GM23338 (cell line): ENCODE data around the gene TAF13. TPM values are rescaled to one million over a fixed set of nuclear protein-coding genes. Genes with fewer than 3 reads are reported as not detected.

ENCODE experiments used
- ATAC-seq: fragments of 200-7000 bp; cut with Tn5 transposase; 3 replicates; pipeline ENCODE4 v1.9.1; 2020
- DNase-seq: peaks from one replicate; pipeline ENCODE4 v3.0.0-alpha.2; 2015; ENCODE audit warnings: low spot score
- H2AFZ ChIP-seq: fragments of 200-600 bp; sonication (generic); 2 replicates; pipeline ENCODE4 v1.8.0; 2016; ENCODE audit warnings: antibody characterized with exemption, mild to moderate bottlenecking, moderate library complexity
- H3F3A ChIP-seq: fragments of 200-600 bp; sonication (generic); replicated peaks from 2 replicates; pipeline ENCODE4 v1.8.0; 2017; ENCODE audit warnings: antibody characterized with exemption, mixed run types, low read depth
- H3K27ac ChIP-seq: fragments of 200-600 bp; sonication (generic); 2 replicates; pipeline ENCODE4 v1.6.1; 2016; ENCODE audit warnings: low read depth
- H3K27me3 ChIP-seq: fragments of 200-600 bp; sonication (generic); 2 replicates; pipeline ENCODE4 v1.8.0; 2016; ENCODE audit warnings: mild to moderate bottlenecking, mixed run types, moderate library complexity; ENCODE audit not compliant: insufficient read depth
- H3K36me3 ChIP-seq: fragments of 200-600 bp; sonication (generic); 2 replicates; pipeline ENCODE4 v1.8.0; 2016; ENCODE audit warnings: mild to moderate bottlenecking; ENCODE audit not compliant: insufficient read depth
- H3K4me1 ChIP-seq: fragments of 200-600 bp; sonication (generic); 2 replicates; pipeline ENCODE4 v1.8.0; 2016; ENCODE audit warnings: mild to moderate bottlenecking, moderate library complexity; ENCODE audit not compliant: insufficient read depth
- H3K4me2 ChIP-seq: fragments of 200-600 bp; sonication (generic); 2 replicates; pipeline ENCODE4 v1.7.1; 2017; ENCODE audit warnings: mixed run types
- H3K4me3 ChIP-seq: fragments of 200-600 bp; sonication (generic); 2 replicates; pipeline ENCODE4 v1.6.1; 2016; ENCODE audit warnings: mixed run types
- H3K79me2 ChIP-seq: fragments of 200-600 bp; sonication (generic); replicated peaks from 2 replicates; pipeline ENCODE4 v1.8.0; 2017; ENCODE audit warnings: mild to moderate bottlenecking; ENCODE audit not compliant: insufficient read depth
- H3K9me2 ChIP-seq: fragments of 200-600 bp; sonication (generic); 2 replicates; pipeline ENCODE4 v1.8.0; 2017; ENCODE audit not compliant: insufficient read depth
- H4K20me1 ChIP-seq: fragments of 200-600 bp; sonication (generic); replicated peaks from 2 replicates; pipeline ENCODE4 v1.8.0; 2017; ENCODE audit warnings: mild to moderate bottlenecking; ENCODE audit not compliant: insufficient read depth
- H3K27ac Mint-ChIP-seq: 2 replicates; pipeline ENCODE4 v1.8.0; 2020; ENCODE audit warnings: inconsistent platforms, mild to moderate bottlenecking, moderate library complexity, mixed read lengths
- H3K27me3 Mint-ChIP-seq: 3 replicates; pipeline ENCODE4 v1.8.0; 2022; ENCODE audit warnings: low read depth, mild to moderate bottlenecking, moderate library complexity, mixed read lengths, inconsistent platforms; ENCODE audit not compliant: insufficient read depth, poor library complexity
- H3K36me3 Mint-ChIP-seq: 3 replicates; pipeline ENCODE4 v1.8.0; 2021; ENCODE audit warnings: low read depth, mild to moderate bottlenecking, inconsistent platforms, moderate library complexity, mixed read lengths
- H3K4me1 Mint-ChIP-seq: 3 replicates; pipeline ENCODE4 v1.8.0; 2020; ENCODE audit warnings: mild to moderate bottlenecking, inconsistent platforms, mixed read lengths
- H3K4me3 Mint-ChIP-seq: 3 replicates; pipeline ENCODE4 v1.8.0; 2021; ENCODE audit warnings: moderate library complexity, mild to moderate bottlenecking, inconsistent platforms, mixed read lengths
- H3K9me3 Mint-ChIP-seq: 3 replicates; pipeline ENCODE4 v1.8.0; 2020; ENCODE audit warnings: moderate library complexity, mild to moderate bottlenecking, inconsistent platforms, mixed read lengths
- CREB1 ChIP-seq: fragments of 250-450 bp; sonication (Bioruptor Pico); IDR thresholded peaks from 2 replicates; pipeline ENCODE4 v1.5.0; 2020; ENCODE audit warnings: low read depth, mild to moderate bottlenecking, moderate library complexity
- ETS1 ChIP-seq: IDR thresholded peaks from 2 replicates; pipeline ENCODE4 v1.6.1; 2016; ENCODE audit warnings: antibody characterized with exemption
- EZH2 ChIP-seq: fragments of 200-600 bp; sonication (generic); IDR thresholded peaks from one replicate; pipeline ENCODE4 v1.8.0; 2017; ENCODE audit warnings: antibody characterized with exemption, mild to moderate bottlenecking, low read depth; ENCODE audit not compliant: unreplicated experiment
- EZH2phosphoT487 ChIP-seq: fragments of 200-600 bp; sonication (generic); IDR thresholded peaks from one replicate; pipeline ENCODE4 v1.8.1; 2018; ENCODE audit warnings: antibody characterized with exemption; ENCODE audit not compliant: unreplicated experiment
- JUNB ChIP-seq: IDR thresholded peaks from one replicate; pipeline ENCODE4 v1.6.1; 2016; ENCODE audit warnings: antibody characterized with exemption; ENCODE audit not compliant: unreplicated experiment
- POLR2AphosphoS5 ChIP-seq: IDR thresholded peaks from 2 replicates; pipeline ENCODE4 v1.6.1; 2016; ENCODE audit warnings: antibody characterized with exemption, low read depth
- REST ChIP-seq: IDR thresholded peaks from one replicate; pipeline ENCODE4 v1.6.1; 2018; ENCODE audit warnings: antibody characterized with exemption; ENCODE audit not compliant: unreplicated experiment
- STAT1 ChIP-seq: IDR thresholded peaks from one replicate; pipeline ENCODE4 v1.6.1; 2016; ENCODE audit warnings: antibody characterized with exemption; ENCODE audit not compliant: unreplicated experiment
- ZNF114 ChIP-seq: fragments of 250-450 bp; sonication (Bioruptor Pico); IDR thresholded peaks from 2 replicates; pipeline ENCODE4 v1.5.0; 2020; ENCODE audit warnings: mild to moderate bottlenecking, moderate library complexity
- ZNF331 ChIP-seq: fragments of 250-450 bp; sonication (Bioruptor Pico); IDR thresholded peaks from 2 replicates; pipeline ENCODE4 v1.5.0; 2020; ENCODE audit warnings: low read depth, mild to moderate bottlenecking, moderate library complexity
- ZNF462 ChIP-seq: fragments of 250-450 bp; sonication (Bioruptor Pico); IDR thresholded peaks from 2 replicates; pipeline ENCODE4 v1.5.0; 2020; ENCODE audit warnings: mild to moderate bottlenecking, moderate library complexity
- polyA plus RNA-seq: library from polyadenylated mRNA; unstranded; fragments of >200 nt; fragmentation: Nextera tagmentation; extraction: Ambion mirVana; gene quantifications from 2 replicates; pipeline ENCODE4 v1.2.1, GENCODE V29; 2016
- total RNA-seq: library from RNA; depleted of rRNA; stranded (reverse); fragments of >200 nt; shearing (Covaris generic); gene quantifications from 2 replicates; pipeline ENCODE4 v1.2.3, GENCODE V29; 2014

The TAF13 gene
- total and polyA plus RNA-seq, 2 experiments from 2014 or later: 43.7 to 55.8 TPM

DNA sequence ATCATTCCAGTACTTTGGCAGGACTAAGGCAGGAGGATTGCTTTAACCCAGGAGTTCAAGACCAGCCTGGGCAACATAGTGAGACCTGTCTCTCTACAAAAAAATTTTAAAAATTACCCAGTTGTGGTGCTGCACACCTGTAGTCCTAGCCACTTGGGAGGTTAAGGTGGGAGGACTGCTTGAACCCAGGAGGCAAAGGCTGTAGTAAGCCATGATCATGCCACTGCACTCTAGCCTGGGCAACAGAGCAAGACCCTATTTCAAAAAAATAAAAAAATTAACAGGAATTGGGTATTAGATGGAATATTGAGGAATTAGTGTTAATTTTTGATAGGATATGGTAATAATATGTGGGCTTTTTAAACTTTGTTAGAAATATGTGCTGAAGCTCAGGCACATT is 16.8 kb downstream of the TAF13 start (continued):
- TF ChIP-seq ZNF462 (CRISPR knock-in tag) (no peak), ZNF114 (CRISPR knock-in tag) (no peak)

DNA sequence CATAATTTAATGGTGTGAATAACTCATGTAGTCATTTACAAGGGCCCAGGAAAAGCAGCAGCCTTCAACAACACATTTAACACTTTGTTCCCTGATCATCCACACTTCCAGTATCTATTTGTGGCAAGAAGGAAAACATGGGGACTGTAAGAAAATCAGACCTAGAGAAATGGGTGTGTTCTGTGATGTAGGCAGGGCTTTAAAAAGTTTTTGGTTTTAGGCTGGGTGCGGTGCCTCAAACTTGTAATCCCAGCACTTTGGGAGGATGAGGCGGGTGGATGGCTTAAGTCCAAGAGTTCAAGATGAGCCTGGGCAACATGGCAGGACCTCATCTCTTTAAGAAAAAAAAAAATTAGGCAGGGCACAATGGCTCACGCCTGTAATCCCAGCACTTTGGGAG is 19.7 kb downstream of the TAF13 start:
- H3K27ac ChIP-seq: no peak overlapping the region
- H3K36me3 ChIP-seq: no peaks in the 10 kb centered on the region
- Mint-ChIP-seq H3K36me3 (no peaks in the 10 kb centered on the region), H3K4me1 (no peaks in the 10 kb centered on the region), H3K27ac (no peak overlapping the region), H3K9me3 (peaks cover 5% of the 10 kb centered on the region; the same call in 2 of the 3 replicates), H3K4me3 (no peak overlapping the region), H3K27me3 (peaks cover 8% of the 10 kb centered on the region)
- DNase-seq (no peak), ATAC-seq (no peak)
- no peak overlapping the region for H3K4me3 ChIP-seq
- H3K79me2 ChIP-seq: no peaks in the 10 kb centered on the region
- H3K27me3 ChIP-seq: no peaks in the 10 kb centered on the region
- H2AFZ ChIP-seq: no peak overlapping the region
- no peaks in the 10 kb centered on the region for H3K9me2 ChIP-seq
- H3F3A ChIP-seq: no peaks in the 10 kb centered on the region
- no peaks in the 10 kb centered on the region for H3K4me1 ChIP-seq
- H3K4me2 ChIP-seq: no peak overlapping the region
- no peaks in the 10 kb centered on the region for H4K20me1 ChIP-seq
- TF ChIP-seq ZNF114 (CRISPR knock-in tag): no peak
- TF ChIP-seq POLR2AphosphoS5: no peak
- no peak for TF ChIP-seq REST
- no peak for TF ChIP-seq CREB1 (CRISPR knock-in tag)
- TF ChIP-seq STAT1: no peak
- TF ChIP-seq JUNB: no peak
- no peak for TF ChIP-seq ZNF331 (CRISPR knock-in tag)
- no peak for TF ChIP-seq ETS1
- TF ChIP-seq EZH2: no peak
- no peak for TF ChIP-seq EZH2phosphoT487
